ENCODE data around the gene CRIM1.

DNA sequence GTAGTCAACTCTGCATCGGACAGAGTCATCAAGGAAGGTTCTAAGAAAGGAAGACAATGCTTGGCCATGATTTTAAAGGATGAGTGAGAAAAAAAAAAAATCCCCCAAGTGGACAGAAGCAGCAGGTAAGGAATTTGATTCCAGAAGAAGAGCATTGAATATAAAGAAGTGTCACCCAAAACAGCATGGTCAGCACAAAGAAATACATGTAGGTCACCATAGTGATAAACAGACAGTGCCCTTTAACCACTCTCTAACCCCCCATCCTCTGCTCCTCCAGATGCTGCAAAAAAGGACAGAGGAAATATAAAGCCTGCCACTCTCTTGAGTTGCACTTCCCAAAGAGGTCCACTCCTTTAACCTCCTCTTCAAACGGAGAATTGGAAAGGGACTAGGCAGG lies 219.0 kb downstream of the CRIM1 start:
- TF ChIP-seq, protein P1, sequence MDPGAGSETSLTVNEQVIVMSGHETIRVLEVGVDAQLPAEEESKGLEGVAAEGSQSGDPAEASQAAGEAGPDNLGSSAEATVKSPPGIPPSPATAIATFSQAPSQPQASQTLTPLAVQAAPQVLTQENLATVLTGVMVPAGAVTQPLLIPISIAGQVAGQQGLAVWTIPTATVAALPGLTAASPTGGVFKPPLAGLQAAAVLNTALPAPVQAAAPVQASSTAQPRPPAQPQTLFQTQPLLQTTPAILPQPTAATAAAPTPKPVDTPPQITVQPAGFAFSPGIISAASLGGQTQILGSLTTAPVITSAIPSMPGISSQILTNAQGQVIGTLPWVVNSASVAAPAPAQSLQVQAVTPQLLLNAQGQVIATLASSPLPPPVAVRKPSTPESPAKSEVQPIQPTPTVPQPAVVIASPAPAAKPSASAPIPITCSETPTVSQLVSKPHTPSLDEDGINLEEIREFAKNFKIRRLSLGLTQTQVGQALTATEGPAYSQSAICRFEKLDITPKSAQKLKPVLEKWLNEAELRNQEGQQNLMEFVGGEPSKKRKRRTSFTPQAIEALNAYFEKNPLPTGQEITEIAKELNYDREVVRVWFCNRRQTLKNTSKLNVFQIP (CRISPR knock-in tag; IDR thresholded peaks at IDR 0.05; ENCODE audit: borderline replicate concordance, low read depth), result no peak
- TF ChIP-seq SNAI2 (CRISPR knock-in tag; IDR thresholded peaks at IDR 0.05) (no peak), ESRRG (CRISPR knock-in tag; IDR thresholded peaks at IDR 0.05) (no peak), PPARA (CRISPR knock-in tag; IDR thresholded peaks at IDR 0.05; ENCODE audit: borderline replicate concordance) (no peak), ZFP30 (CRISPR knock-in tag; IDR thresholded peaks at IDR 0.05) (no peak), ZNF70 (CRISPR knock-in tag; IDR thresholded peaks at IDR 0.05) (no peak), ARNTL (CRISPR knock-in tag; IDR thresholded peaks at IDR 0.05; ENCODE audit: borderline replicate concordance, low read depth) (no peak), OSR1 (CRISPR knock-in tag; IDR thresholded peaks at IDR 0.05) (no peak)
- TF ChIP-seq, protein P2, sequence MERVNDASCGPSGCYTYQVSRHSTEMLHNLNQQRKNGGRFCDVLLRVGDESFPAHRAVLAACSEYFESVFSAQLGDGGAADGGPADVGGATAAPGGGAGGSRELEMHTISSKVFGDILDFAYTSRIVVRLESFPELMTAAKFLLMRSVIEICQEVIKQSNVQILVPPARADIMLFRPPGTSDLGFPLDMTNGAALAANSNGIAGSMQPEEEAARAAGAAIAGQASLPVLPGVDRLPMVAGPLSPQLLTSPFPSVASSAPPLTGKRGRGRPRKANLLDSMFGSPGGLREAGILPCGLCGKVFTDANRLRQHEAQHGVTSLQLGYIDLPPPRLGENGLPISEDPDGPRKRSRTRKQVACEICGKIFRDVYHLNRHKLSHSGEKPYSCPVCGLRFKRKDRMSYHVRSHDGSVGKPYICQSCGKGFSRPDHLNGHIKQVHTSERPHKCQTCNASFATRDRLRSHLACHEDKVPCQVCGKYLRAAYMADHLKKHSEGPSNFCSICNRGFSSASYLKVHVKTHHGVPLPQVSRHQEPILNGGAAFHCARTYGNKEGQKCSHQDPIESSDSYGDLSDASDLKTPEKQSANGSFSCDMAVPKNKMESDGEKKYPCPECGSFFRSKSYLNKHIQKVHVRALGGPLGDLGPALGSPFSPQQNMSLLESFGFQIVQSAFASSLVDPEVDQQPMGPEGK (CRISPR knock-in tag; IDR thresholded peaks at IDR 0.05; ENCODE audit: borderline replicate concordance), result no peak
- TF ChIP-seq, protein P3, sequence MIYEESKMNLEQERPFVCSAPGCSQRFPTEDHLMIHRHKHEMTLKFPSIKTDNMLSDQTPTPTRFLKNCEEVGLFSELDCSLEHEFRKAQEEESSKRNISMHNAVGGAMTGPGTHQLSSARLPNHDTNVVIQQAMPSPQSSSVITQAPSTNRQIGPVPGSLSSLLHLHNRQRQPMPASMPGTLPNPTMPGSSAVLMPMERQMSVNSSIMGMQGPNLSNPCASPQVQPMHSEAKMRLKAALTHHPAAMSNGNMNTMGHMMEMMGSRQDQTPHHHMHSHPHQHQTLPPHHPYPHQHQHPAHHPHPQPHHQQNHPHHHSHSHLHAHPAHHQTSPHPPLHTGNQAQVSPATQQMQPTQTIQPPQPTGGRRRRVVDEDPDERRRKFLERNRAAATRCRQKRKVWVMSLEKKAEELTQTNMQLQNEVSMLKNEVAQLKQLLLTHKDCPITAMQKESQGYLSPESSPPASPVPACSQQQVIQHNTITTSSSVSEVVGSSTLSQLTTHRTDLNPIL (CRISPR knock-in tag; IDR thresholded peaks at IDR 0.05; ENCODE audit: low read depth), result no peak
- TF ChIP-seq, protein P4, sequence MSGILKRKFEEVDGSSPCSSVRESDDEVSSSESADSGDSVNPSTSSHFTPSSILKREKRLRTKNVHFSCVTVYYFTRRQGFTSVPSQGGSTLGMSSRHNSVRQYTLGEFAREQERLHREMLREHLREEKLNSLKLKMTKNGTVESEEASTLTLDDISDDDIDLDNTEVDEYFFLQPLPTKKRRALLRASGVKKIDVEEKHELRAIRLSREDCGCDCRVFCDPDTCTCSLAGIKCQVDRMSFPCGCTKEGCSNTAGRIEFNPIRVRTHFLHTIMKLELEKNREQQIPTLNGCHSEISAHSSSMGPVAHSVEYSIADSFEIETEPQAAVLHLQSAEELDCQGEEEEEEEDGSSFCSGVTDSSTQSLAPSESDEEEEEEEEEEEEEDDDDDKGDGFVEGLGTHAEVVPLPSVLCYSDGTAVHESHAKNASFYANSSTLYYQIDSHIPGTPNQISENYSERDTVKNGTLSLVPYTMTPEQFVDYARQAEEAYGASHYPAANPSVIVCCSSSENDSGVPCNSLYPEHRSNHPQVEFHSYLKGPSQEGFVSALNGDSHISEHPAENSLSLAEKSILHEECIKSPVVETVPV (CRISPR knock-in tag; IDR thresholded peaks at IDR 0.05), result no peak
